ENCODE results near the gene PPARD.

DNA sequence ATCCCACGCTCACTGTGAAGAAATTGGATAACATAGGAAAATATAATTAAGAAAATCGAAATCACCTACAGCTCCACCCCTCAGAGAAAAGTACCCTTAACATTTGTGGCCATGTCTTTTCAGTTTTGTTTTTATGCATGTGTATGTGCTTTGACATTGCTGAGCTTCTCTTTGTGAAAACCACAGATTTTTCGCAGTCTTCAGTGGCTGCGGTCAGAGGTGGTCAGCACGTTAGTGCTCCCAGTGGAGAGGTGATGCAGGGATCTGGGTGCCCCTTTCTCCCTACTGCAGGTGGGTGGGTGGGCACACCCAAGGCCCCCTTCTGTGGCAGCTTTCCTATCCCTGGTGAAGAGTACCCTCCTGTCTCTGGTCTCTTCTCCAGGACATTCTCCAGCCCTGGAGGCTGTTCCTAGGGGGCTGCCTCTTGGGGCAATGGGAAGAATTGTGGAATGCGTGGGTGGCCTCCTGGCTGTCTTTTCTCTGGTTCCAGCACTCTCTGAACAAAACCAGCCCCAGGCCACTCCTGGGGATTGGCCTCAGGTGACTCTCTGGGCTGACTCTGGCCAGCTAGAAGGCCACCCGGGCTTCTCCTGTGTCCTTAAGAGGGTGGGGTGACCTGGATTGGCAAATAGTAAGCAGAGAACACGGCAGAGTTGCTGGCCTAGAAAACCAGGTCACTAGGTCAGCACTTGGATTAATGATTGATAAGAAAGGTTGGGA is 59.9 kb downstream of the PPARD start:
- TF ChIP-seq EZH2 (IDR thresholded peaks at IDR 0.05; ENCODE audit: low read length, missing control alignments): no peak
- TF ChIP-seq, protein P1, sequence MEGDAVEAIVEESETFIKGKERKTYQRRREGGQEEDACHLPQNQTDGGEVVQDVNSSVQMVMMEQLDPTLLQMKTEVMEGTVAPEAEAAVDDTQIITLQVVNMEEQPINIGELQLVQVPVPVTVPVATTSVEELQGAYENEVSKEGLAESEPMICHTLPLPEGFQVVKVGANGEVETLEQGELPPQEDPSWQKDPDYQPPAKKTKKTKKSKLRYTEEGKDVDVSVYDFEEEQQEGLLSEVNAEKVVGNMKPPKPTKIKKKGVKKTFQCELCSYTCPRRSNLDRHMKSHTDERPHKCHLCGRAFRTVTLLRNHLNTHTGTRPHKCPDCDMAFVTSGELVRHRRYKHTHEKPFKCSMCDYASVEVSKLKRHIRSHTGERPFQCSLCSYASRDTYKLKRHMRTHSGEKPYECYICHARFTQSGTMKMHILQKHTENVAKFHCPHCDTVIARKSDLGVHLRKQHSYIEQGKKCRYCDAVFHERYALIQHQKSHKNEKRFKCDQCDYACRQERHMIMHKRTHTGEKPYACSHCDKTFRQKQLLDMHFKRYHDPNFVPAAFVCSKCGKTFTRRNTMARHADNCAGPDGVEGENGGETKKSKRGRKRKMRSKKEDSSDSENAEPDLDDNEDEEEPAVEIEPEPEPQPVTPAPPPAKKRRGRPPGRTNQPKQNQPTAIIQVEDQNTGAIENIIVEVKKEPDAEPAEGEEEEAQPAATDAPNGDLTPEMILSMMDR (conservative IDR thresholded peaks at IDR 0.05 in 1 of 2, IDR thresholded peaks at IDR 0.05 in 1 of 2; ENCODE audit: low read depth in 1 of 2, low read length in 2 of 2): no peak
